ENCODE data around the gene C2orf76.

GRCh38 chr2:119376810-119377209, 10.2 kb upstream of the C2orf76 start:
- TF ChIP-seq CTCF (IDR thresholded peaks at IDR 0.05) (no peak), POLR2A (IDR thresholded peaks at IDR 0.05) (no peak)

All from adrenal gland (tissue), 5 donors.